OCI-LY1 (cell line): ENCODE data around the gene SFTPA2.

Experiments
- EZH2 ChIP-seq: fragments of 200-600 bp; sonication (generic), shearing (Covaris generic); IDR thresholded peaks from 2 replicates; pipeline ENCODE4 v1.8.0; 2017; ENCODE audit warnings: borderline replicate concordance, mixed run types, mild to moderate bottlenecking, antibody characterized with exemption, low read length, moderate library complexity, mixed read lengths
- TF ChIP-seq, protein P1 (sequence below): fragments of 200-600 bp; sonication (generic), shearing (Covaris generic); IDR thresholded peaks from 2 replicates; pipeline ENCODE4 v1.5.1; 2017; ENCODE audit warnings: mild to moderate bottlenecking, antibody characterized with exemption, low read length, moderate library complexity, mixed read lengths

DNA sequence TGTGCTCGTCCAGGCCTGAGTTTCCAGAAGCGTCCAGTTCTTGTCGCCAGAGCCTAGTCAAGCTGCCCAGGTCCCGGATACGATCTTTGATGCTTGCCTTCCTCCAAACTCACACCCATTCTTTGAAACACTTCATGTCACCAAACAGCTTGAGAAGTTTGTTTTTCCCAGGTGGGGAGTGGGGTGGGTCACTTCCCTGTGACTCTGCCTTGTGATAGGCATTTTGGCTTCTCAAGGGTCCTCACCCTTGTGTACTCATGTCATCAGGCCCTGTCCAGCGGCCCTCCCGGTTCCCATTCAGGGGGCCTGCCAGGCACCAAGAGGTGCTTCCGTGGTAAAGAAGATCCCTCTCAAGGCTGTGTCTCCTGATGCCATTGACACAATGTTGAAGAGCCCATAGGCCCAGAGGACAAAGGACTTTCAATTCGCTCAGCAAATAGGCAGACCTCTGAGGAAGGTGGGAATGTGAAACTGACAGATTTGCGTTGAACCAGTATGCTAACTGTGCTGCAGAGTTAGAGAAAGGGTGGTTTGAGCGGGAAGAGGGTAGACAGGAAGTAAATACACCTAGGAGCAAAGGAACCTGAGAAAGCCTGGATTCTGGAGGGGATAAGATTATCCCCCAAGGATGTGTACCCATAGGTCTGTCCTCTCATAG is 25.8 kb upstream of the SFTPA2 start:
- TF ChIP-seq, protein P1, sequence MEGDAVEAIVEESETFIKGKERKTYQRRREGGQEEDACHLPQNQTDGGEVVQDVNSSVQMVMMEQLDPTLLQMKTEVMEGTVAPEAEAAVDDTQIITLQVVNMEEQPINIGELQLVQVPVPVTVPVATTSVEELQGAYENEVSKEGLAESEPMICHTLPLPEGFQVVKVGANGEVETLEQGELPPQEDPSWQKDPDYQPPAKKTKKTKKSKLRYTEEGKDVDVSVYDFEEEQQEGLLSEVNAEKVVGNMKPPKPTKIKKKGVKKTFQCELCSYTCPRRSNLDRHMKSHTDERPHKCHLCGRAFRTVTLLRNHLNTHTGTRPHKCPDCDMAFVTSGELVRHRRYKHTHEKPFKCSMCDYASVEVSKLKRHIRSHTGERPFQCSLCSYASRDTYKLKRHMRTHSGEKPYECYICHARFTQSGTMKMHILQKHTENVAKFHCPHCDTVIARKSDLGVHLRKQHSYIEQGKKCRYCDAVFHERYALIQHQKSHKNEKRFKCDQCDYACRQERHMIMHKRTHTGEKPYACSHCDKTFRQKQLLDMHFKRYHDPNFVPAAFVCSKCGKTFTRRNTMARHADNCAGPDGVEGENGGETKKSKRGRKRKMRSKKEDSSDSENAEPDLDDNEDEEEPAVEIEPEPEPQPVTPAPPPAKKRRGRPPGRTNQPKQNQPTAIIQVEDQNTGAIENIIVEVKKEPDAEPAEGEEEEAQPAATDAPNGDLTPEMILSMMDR, result no peak
- TF ChIP-seq EZH2, result no peak
